Memory B cell (primary cell): Measurements from ENCODE around the gene MAB21L2.
A peak's percentile ranks its signal among the peaks of the same experiment; 100 is the strongest.

Source experiments
- ATAC-seq: fragments of 150-1000 bp; cut with Tn5 transposase; 2 replicates; pipeline ENCODE4 v1.10.0; 2021; ENCODE audit warnings: low read depth, mild to moderate bottlenecking, moderate library complexity
- DNase-seq, 2 donors: peaks; one replicate each; pipeline ENCODE4 v3.0.0; 2022; ENCODE audit warnings: low spot score in 2 of 2
- H3K27ac Mint-ChIP-seq: one replicate; pipeline ENCODE4 v1.8.0; 2022; ENCODE audit warnings: mild to moderate bottlenecking, moderate library complexity, mixed read lengths
- H3K27me3 Mint-ChIP-seq: one replicate; pipeline ENCODE4 v1.8.0; 2022; ENCODE audit warnings: mixed read lengths
- H3K36me3 Mint-ChIP-seq: one replicate; pipeline ENCODE4 v1.8.0; 2022; ENCODE audit warnings: mild to moderate bottlenecking, mixed read lengths
- H3K4me1 Mint-ChIP-seq: one replicate; pipeline ENCODE4 v1.8.0; 2022; ENCODE audit warnings: mixed read lengths
- H3K4me3 Mint-ChIP-seq: one replicate; pipeline ENCODE4 v1.8.0; 2022; ENCODE audit warnings: mild to moderate bottlenecking, moderate library complexity, mixed read lengths
- H3K9me3 Mint-ChIP-seq: one replicate; pipeline ENCODE4 v1.8.0; 2022; ENCODE audit warnings: mixed read lengths

MAB21L2 gene

GRCh38 chr4:150581641-150582051, 305 bp upstream of the MAB21L2 start:
- ATAC-seq (no peak), DNase-seq (no peak)
- peaks cover 2% of the 10 kb centered on the region for H3K9me3 Mint-ChIP-seq
- no peak overlapping the region for H3K27ac Mint-ChIP-seq
- peaks cover 40% of the 10 kb centered on the region for H3K36me3 Mint-ChIP-seq
- no peaks in the 10 kb centered on the region for H3K4me1 Mint-ChIP-seq
- no peak overlapping the region for H3K4me3 Mint-ChIP-seq
- H3K27me3 Mint-ChIP-seq, result no peaks in the 10 kb centered on the region

- H3K9me3 Mint-ChIP-seq, result peaks cover 2% of the 10 kb centered on the region
- H3K27me3 Mint-ChIP-seq, result no peaks in the 10 kb centered on the region
- no peak for ATAC-seq
- no peak overlapping the region for H3K4me3 Mint-ChIP-seq
- H3K4me1 Mint-ChIP-seq, result no peaks in the 10 kb centered on the region
- H3K36me3 Mint-ChIP-seq, result peaks cover 42% of the 10 kb centered on the region
- H3K27ac Mint-ChIP-seq, result no peak overlapping the region
- DNase-seq, result no peak
These were observed 929 bp downstream of the MAB21L2 start for GRCh38 chr4:150582873-150583286.

GRCh38 chr4:150583287-150584110, 1.5 kb downstream of the MAB21L2 start:
- peaks cover 2% of the 10 kb centered on the region for H3K9me3 Mint-ChIP-seq
- no peaks in the 10 kb centered on the region for H3K4me1 Mint-ChIP-seq
- H3K4me3 Mint-ChIP-seq, result no peak overlapping the region
- no peaks in the 10 kb centered on the region for H3K27me3 Mint-ChIP-seq
- ATAC-seq, result no peak
- no peak overlapping the region for H3K27ac Mint-ChIP-seq
- DNase-seq, result no peak
- peaks cover 46% of the 10 kb centered on the region for H3K36me3 Mint-ChIP-seq

GRCh38 chr4:150584111-150584915, 2.4 kb downstream of the MAB21L2 start:
- H3K27ac Mint-ChIP-seq, result no peak overlapping the region
- H3K4me1 Mint-ChIP-seq, result no peaks in the 10 kb centered on the region
- no peaks in the 10 kb centered on the region for H3K27me3 Mint-ChIP-seq
- DNase-seq (no peak), ATAC-seq (no peak)
- peaks cover 47% of the 10 kb centered on the region for H3K36me3 Mint-ChIP-seq
- no peak overlapping the region for H3K4me3 Mint-ChIP-seq
- peaks cover 2% of the 10 kb centered on the region for H3K9me3 Mint-ChIP-seq

- H3K27me3 Mint-ChIP-seq, result no peaks in the 10 kb centered on the region
- DNase-seq, result no peak
These were observed 3.7 kb downstream of the MAB21L2 start for GRCh38 chr4:150585611-150586010.

GRCh38 chr4:150586162-150586810, 4.3 kb downstream of the MAB21L2 start:
- peaks cover 46% of the 10 kb centered on the region for H3K36me3 Mint-ChIP-seq
- no peak for ATAC-seq
- DNase-seq, result no peak
- H3K27ac Mint-ChIP-seq, result peak overlapping the region; percentile 47
- no peaks in the 10 kb centered on the region for H3K4me1 Mint-ChIP-seq
- no peaks in the 10 kb centered on the region for H3K27me3 Mint-ChIP-seq
- peaks cover 2% of the 10 kb centered on the region for H3K9me3 Mint-ChIP-seq
- H3K4me3 Mint-ChIP-seq, result no peak overlapping the region

More at GRCh38 chr4:150585611-150586010, 3.7 kb downstream of the MAB21L2 start:
- H3K4me1 Mint-ChIP-seq, result no peaks in the 10 kb centered on the region
- no peak overlapping the region for H3K27ac Mint-ChIP-seq
- no peak for ATAC-seq
- H3K36me3 Mint-ChIP-seq, result peaks cover 45% of the 10 kb centered on the region
- no peak overlapping the region for H3K4me3 Mint-ChIP-seq
- H3K9me3 Mint-ChIP-seq, result peaks cover 2% of the 10 kb centered on the region

- H3K27me3 Mint-ChIP-seq, result no peaks in the 10 kb centered on the region
- peaks cover 35% of the 10 kb centered on the region for H3K36me3 Mint-ChIP-seq
- no peak for ATAC-seq
- H3K9me3 Mint-ChIP-seq, result no peaks in the 10 kb centered on the region
- H3K27ac Mint-ChIP-seq, result peak overlapping the region; percentile 38
- H3K4me3 Mint-ChIP-seq, result no peak overlapping the region
- no peaks in the 10 kb centered on the region for H3K4me1 Mint-ChIP-seq
- DNase-seq, result no peak
These were observed 6.4 kb downstream of the MAB21L2 start for GRCh38 chr4:150588316-150588715.

GRCh38 chr4:150589157-150589556, 7.2 kb downstream of the MAB21L2 start:
- H3K9me3 Mint-ChIP-seq, result no peaks in the 10 kb centered on the region
- H3K36me3 Mint-ChIP-seq, result peaks cover 28% of the 10 kb centered on the region
- ATAC-seq (no peak), DNase-seq (no peak)
- H3K27me3 Mint-ChIP-seq, result no peaks in the 10 kb centered on the region
- H3K4me1 Mint-ChIP-seq, result no peaks in the 10 kb centered on the region
- H3K4me3 Mint-ChIP-seq, result no peak overlapping the region
- H3K27ac Mint-ChIP-seq, result no peak overlapping the region

GRCh38 chr4:150590631-150591030, 8.7 kb downstream of the MAB21L2 start:
- Mint-ChIP-seq H3K27ac (no peak overlapping the region), H3K27me3 (no peaks in the 10 kb centered on the region), H3K4me3 (no peak overlapping the region), H3K4me1 (no peaks in the 10 kb centered on the region), H3K36me3 (peaks cover 25% of the 10 kb centered on the region), H3K9me3 (no peaks in the 10 kb centered on the region)
- ATAC-seq (no peak), DNase-seq (no peak)

GRCh38 chr4:150591406-150591805, 9.5 kb downstream of the MAB21L2 start:
- ATAC-seq, result no peak
- Mint-ChIP-seq H3K4me3 (no peak overlapping the region), H3K36me3 (peaks cover 25% of the 10 kb centered on the region), H3K27me3 (no peaks in the 10 kb centered on the region), H3K4me1 (no peaks in the 10 kb centered on the region), H3K9me3 (no peaks in the 10 kb centered on the region), H3K27ac (peak overlapping the region; percentile 32)
- no peak for DNase-seq

GRCh38 chr4:150591904-150592303, 10.0 kb downstream of the MAB21L2 start:
- H3K4me1 Mint-ChIP-seq, result no peaks in the 10 kb centered on the region
- peaks cover 25% of the 10 kb centered on the region for H3K36me3 Mint-ChIP-seq
- ATAC-seq, result no peak
- H3K9me3 Mint-ChIP-seq, result no peaks in the 10 kb centered on the region
- H3K27me3 Mint-ChIP-seq, result no peaks in the 10 kb centered on the region
- no peak overlapping the region for H3K4me3 Mint-ChIP-seq
- no peak overlapping the region for H3K27ac Mint-ChIP-seq
- DNase-seq, result no peak

- ATAC-seq (no peak), DNase-seq (no peak)
- Mint-ChIP-seq H3K27me3 (no peaks in the 10 kb centered on the region), H3K36me3 (peaks cover 25% of the 10 kb centered on the region), H3K27ac (no peak overlapping the region), H3K4me3 (no peak overlapping the region), H3K4me1 (no peaks in the 10 kb centered on the region), H3K9me3 (no peaks in the 10 kb centered on the region)
These were observed 12.0 kb downstream of the MAB21L2 start for GRCh38 chr4:150593996-150594395.

- Mint-ChIP-seq H3K4me1 (no peaks in the 10 kb centered on the region), H3K4me3 (no peak overlapping the region), H3K27me3 (no peaks in the 10 kb centered on the region), H3K27ac (no peak overlapping the region), H3K36me3 (peaks cover 14% of the 10 kb centered on the region), H3K9me3 (no peaks in the 10 kb centered on the region)
- ATAC-seq (no peak), DNase-seq (no peak)
These were observed 17.0 kb downstream of the MAB21L2 start for GRCh38 chr4:150598909-150599308.

- Mint-ChIP-seq H3K36me3 (peaks cover 14% of the 10 kb centered on the region), H3K4me3 (no peak overlapping the region), H3K4me1 (no peaks in the 10 kb centered on the region), H3K27me3 (no peaks in the 10 kb centered on the region), H3K9me3 (no peaks in the 10 kb centered on the region), H3K27ac (no peak overlapping the region)
- no peak for ATAC-seq
- DNase-seq, result no peak
These were observed 17.6 kb downstream of the MAB21L2 start for GRCh38 chr4:150599547-150599946.
